GM12878 (cell line): ENCODE measurements around the gene ANXA11. TPM values are rescaled to one million over a fixed set of nuclear protein-coding genes. Genes with fewer than 3 reads are reported as not detected.

Source experiments
- polyA plus RNA-seq, 11 experiments: library from polyadenylated mRNA; depleted of rRNA in 4 of 11; unstranded in 6 of 11; stranded (reverse) in 5 of 11; fragments of >200 nt; fragmentation: Nextera tagmentation in 4 of 11; fragmentation: Illumina TruSeq in 1 of 11; extraction: Ambion mirVana in 4 of 11; extraction: Trizol in 1 of 11; gene quantifications; 1 replicate in 1 of 11; 2 replicates in 10 of 11; pipeline versions ENCODE4 v1.2.1 to v1.2.3, GENCODE V29; 2011 to 2016; ENCODE audit warnings: inconsistent platforms in 2 of 11, missing spikeins in 2 of 11, low read depth in 1 of 11
- small RNA-seq: library from RNA; depleted of rRNA; stranded (forward); fragments of <200 nt; gene quantifications from one replicate; pipeline ENCODE3, GENCODE V24; 2014
- total RNA-seq, 4 experiments: library from RNA; depleted of rRNA in 3 of 4; stranded (reverse); fragments of >200 nt in 3 of 4; fragmentation: Illumina TruSeq in 1 of 4; extraction: Trizol in 1 of 4; gene quantifications; 2 replicates each; pipeline versions ENCODE4 v1.2.1 to v1.2.3, GENCODE V29; 2013 to 2021

Gene ANXA11
- total and polyA plus RNA-seq, 10 of the 15 experiments (the other 5 are each of a cell fraction or from before 2014, with no cell fraction given) = 25.0 to 129 (median 72.2) TPM

Small RNAs within 50 kb of the gene (small RNA-seq; reads per million reads assigned to genes)
- not detected for gene RPS12P2

Other genes with a start within 250 kb of the ANXA11 start
- gene TMEM254, start 126.9 kb downstream of the ANXA11 start, total RNA-seq (2014; rRNA removed) = 8.9 and 9.4 TPM in 2 replicates
- gene TMEM254, start 126.9 kb downstream of the ANXA11 start, total RNA-seq (2014; rRNA removed; fragmentation: Illumina TruSeq; extraction: Trizol) = 5.6 and 7.4 TPM in 2 replicates
- gene TMEM254, start 126.9 kb downstream of the ANXA11 start, total RNA-seq (2021) = 6.8 and 8.2 TPM in 2 replicates
- gene TMEM254, start 126.9 kb downstream of the ANXA11 start, polyA plus RNA-seq (2011; rRNA removed) = 29.0 and 34.6 TPM in 2 replicates
- gene TMEM254, start 126.9 kb downstream of the ANXA11 start, polyA plus RNA-seq (2014; fragmentation: Illumina TruSeq; extraction: Trizol) = 14.8 and 15.8 TPM in 2 replicates
- gene TMEM254, start 126.9 kb downstream of the ANXA11 start, polyA plus RNA-seq (2014; fragmentation: Nextera tagmentation; extraction: Ambion mirVana) = 10 to 100 TPM; 11.5 to 15.5 TPM
- 10.4 and 10.6 TPM in 2 replicates for gene TMEM254, start 126.9 kb downstream of the ANXA11 start, polyA plus RNA-seq (2014; rRNA removed)
- 10 to 100 TPM; 17.9 to 19.3 TPM for gene TMEM254, start 126.9 kb downstream of the ANXA11 start, polyA plus RNA-seq (2016; fragmentation: Nextera tagmentation; extraction: Ambion mirVana)
- not detected in 2 replicates for gene PLAC9, start 72.8 kb downstream of the ANXA11 start, total RNA-seq (2014; rRNA removed)
- not detected in 2 replicates for gene PLAC9, start 72.8 kb downstream of the ANXA11 start, total RNA-seq (2014; rRNA removed; fragmentation: Illumina TruSeq; extraction: Trizol)
- gene PLAC9, start 72.8 kb downstream of the ANXA11 start, total RNA-seq (2021) = not detected in 2 replicates
- gene PLAC9, start 72.8 kb downstream of the ANXA11 start, polyA plus RNA-seq (2011; rRNA removed) = not detected in 2 replicates
- gene PLAC9, start 72.8 kb downstream of the ANXA11 start, polyA plus RNA-seq (2014; fragmentation: Illumina TruSeq; extraction: Trizol) = not detected in 2 replicates
- not detected for gene PLAC9, start 72.8 kb downstream of the ANXA11 start, polyA plus RNA-seq (2014; fragmentation: Nextera tagmentation; extraction: Ambion mirVana)
- gene PLAC9, start 72.8 kb downstream of the ANXA11 start, polyA plus RNA-seq (2014; rRNA removed) = not detected in 2 replicates
- not detected for gene PLAC9, start 72.8 kb downstream of the ANXA11 start, polyA plus RNA-seq (2016; fragmentation: Nextera tagmentation; extraction: Ambion mirVana)
- gene MAT1A, start 84.1 kb upstream of the ANXA11 start, total RNA-seq (2014; rRNA removed) = not detected in 2 replicates
- not detected in 2 replicates for gene MAT1A, start 84.1 kb upstream of the ANXA11 start, total RNA-seq (2014; rRNA removed; fragmentation: Illumina TruSeq; extraction: Trizol)
- gene MAT1A, start 84.1 kb upstream of the ANXA11 start, total RNA-seq (2021) = 0.23 and 0.29 TPM in 2 replicates
- gene MAT1A, start 84.1 kb upstream of the ANXA11 start, polyA plus RNA-seq (2011; rRNA removed) = not detected in 2 replicates
- not detected in 2 replicates for gene MAT1A, start 84.1 kb upstream of the ANXA11 start, polyA plus RNA-seq (2014; fragmentation: Illumina TruSeq; extraction: Trizol)
- not detected for gene MAT1A, start 84.1 kb upstream of the ANXA11 start, polyA plus RNA-seq (2014; fragmentation: Nextera tagmentation; extraction: Ambion mirVana)
- not detected in 2 replicates for gene MAT1A, start 84.1 kb upstream of the ANXA11 start, polyA plus RNA-seq (2014; rRNA removed)
- not detected for gene MAT1A, start 84.1 kb upstream of the ANXA11 start, polyA plus RNA-seq (2016; fragmentation: Nextera tagmentation; extraction: Ambion mirVana)
- gene DYDC1, start 151.2 kb upstream of the ANXA11 start, total RNA-seq (2014; rRNA removed) = not detected in 2 replicates
- not detected in 2 replicates for gene DYDC1, start 151.2 kb upstream of the ANXA11 start, total RNA-seq (2014; rRNA removed; fragmentation: Illumina TruSeq; extraction: Trizol)
- not detected in 2 replicates for gene DYDC1, start 151.2 kb upstream of the ANXA11 start, total RNA-seq (2021)
- not detected in 2 replicates for gene DYDC1, start 151.2 kb upstream of the ANXA11 start, polyA plus RNA-seq (2011; rRNA removed)
- gene DYDC1, start 151.2 kb upstream of the ANXA11 start, polyA plus RNA-seq (2014; fragmentation: Illumina TruSeq; extraction: Trizol) = not detected in 2 replicates
- gene DYDC1, start 151.2 kb upstream of the ANXA11 start, polyA plus RNA-seq (2014; fragmentation: Nextera tagmentation; extraction: Ambion mirVana) = not detected
- gene DYDC1, start 151.2 kb upstream of the ANXA11 start, polyA plus RNA-seq (2014; rRNA removed) = not detected in 2 replicates
- not detected for gene DYDC1, start 151.2 kb upstream of the ANXA11 start, polyA plus RNA-seq (2016; fragmentation: Nextera tagmentation; extraction: Ambion mirVana)
- gene DYDC2, start 151.2 kb upstream of the ANXA11 start, total RNA-seq (2014; rRNA removed) = not detected in 2 replicates
- gene DYDC2, start 151.2 kb upstream of the ANXA11 start, total RNA-seq (2014; rRNA removed; fragmentation: Illumina TruSeq; extraction: Trizol) = not detected in 2 replicates
- gene DYDC2, start 151.2 kb upstream of the ANXA11 start, total RNA-seq (2021) = not detected in 2 replicates
- not detected in 2 replicates for gene DYDC2, start 151.2 kb upstream of the ANXA11 start, polyA plus RNA-seq (2011; rRNA removed)
- gene DYDC2, start 151.2 kb upstream of the ANXA11 start, polyA plus RNA-seq (2014; fragmentation: Illumina TruSeq; extraction: Trizol) = not detected in 2 replicates
- not detected for gene DYDC2, start 151.2 kb upstream of the ANXA11 start, polyA plus RNA-seq (2014; fragmentation: Nextera tagmentation; extraction: Ambion mirVana)
- gene DYDC2, start 151.2 kb upstream of the ANXA11 start, polyA plus RNA-seq (2014; rRNA removed) = 0.18 TPM in 1 of 2 replicates, not detected in the other
- gene DYDC2, start 151.2 kb upstream of the ANXA11 start, polyA plus RNA-seq (2016; fragmentation: Nextera tagmentation; extraction: Ambion mirVana) = not detected
- 6.9 and 11.1 TPM in 2 replicates for gene PRXL2A, start 203.0 kb upstream of the ANXA11 start, total RNA-seq (2014; rRNA removed)
- 14.7 and 15.6 TPM in 2 replicates for gene PRXL2A, start 203.0 kb upstream of the ANXA11 start, total RNA-seq (2014; rRNA removed; fragmentation: Illumina TruSeq; extraction: Trizol)
- gene PRXL2A, start 203.0 kb upstream of the ANXA11 start, total RNA-seq (2021) = 11.0 and 11.4 TPM in 2 replicates
- 2.8 and 3.4 TPM in 2 replicates for gene PRXL2A, start 203.0 kb upstream of the ANXA11 start, polyA plus RNA-seq (2011; rRNA removed)
- 15.6 and 17.8 TPM in 2 replicates for gene PRXL2A, start 203.0 kb upstream of the ANXA11 start, polyA plus RNA-seq (2014; fragmentation: Illumina TruSeq; extraction: Trizol)
- gene PRXL2A, start 203.0 kb upstream of the ANXA11 start, polyA plus RNA-seq (2014; fragmentation: Nextera tagmentation; extraction: Ambion mirVana) = 10 to 100 TPM in 1 of 2 experiments, 1 to 10 TPM in 1; 5.1 to 10.0 TPM
- gene PRXL2A, start 203.0 kb upstream of the ANXA11 start, polyA plus RNA-seq (2014; rRNA removed) = 10.0 and 12.6 TPM in 2 replicates
- gene PRXL2A, start 203.0 kb upstream of the ANXA11 start, polyA plus RNA-seq (2016; fragmentation: Nextera tagmentation; extraction: Ambion mirVana) = 10 to 100 TPM; 10.9 to 13.7 TPM
- gene TSPAN14, start 248.8 kb upstream of the ANXA11 start, total RNA-seq (2014; rRNA removed) = 12.5 and 13.3 TPM in 2 replicates
- 8.0 and 8.1 TPM in 2 replicates for gene TSPAN14, start 248.8 kb upstream of the ANXA11 start, total RNA-seq (2014; rRNA removed; fragmentation: Illumina TruSeq; extraction: Trizol)
- 30.0 and 31.7 TPM in 2 replicates for gene TSPAN14, start 248.8 kb upstream of the ANXA11 start, total RNA-seq (2021)
- gene TSPAN14, start 248.8 kb upstream of the ANXA11 start, polyA plus RNA-seq (2011; rRNA removed) = 18.8 and 27.8 TPM in 2 replicates
- 8.6 and 16.9 TPM in 2 replicates for gene TSPAN14, start 248.8 kb upstream of the ANXA11 start, polyA plus RNA-seq (2014; fragmentation: Illumina TruSeq; extraction: Trizol)
- 1 to 10 TPM; 2.5 to 2.6 TPM for gene TSPAN14, start 248.8 kb upstream of the ANXA11 start, polyA plus RNA-seq (2014; fragmentation: Nextera tagmentation; extraction: Ambion mirVana)
- 21.1 and 23.3 TPM in 2 replicates for gene TSPAN14, start 248.8 kb upstream of the ANXA11 start, polyA plus RNA-seq (2014; rRNA removed)
- 10 to 100 TPM; 19.0 to 22.0 TPM for gene TSPAN14, start 248.8 kb upstream of the ANXA11 start, polyA plus RNA-seq (2016; fragmentation: Nextera tagmentation; extraction: Ambion mirVana)